Measurements from ENCODE around the gene SCIMP.
"Not testable (repeated sequence)": the region's sequence is repeated elsewhere in the genome, so short reads cannot be mapped to it uniquely, and the experiment has no call there.

SCIMP gene

GRCh38 chr17:5184288-5184687 is 50.4 kb downstream of the SCIMP start:
- no peak for DNase-seq (ENCODE audit: low read depth)

GRCh38 chr17:5183410-5183793 is 51.3 kb downstream of the SCIMP start:
- DNase-seq (ENCODE audit: low read depth): no peak

GRCh38 chr17:5182597-5183409 is 51.9 kb downstream of the SCIMP start:
- no peak for DNase-seq (ENCODE audit: low read depth)

GRCh38 chr17:5181509-5182305 is 53.0 kb downstream of the SCIMP start:
- DNase-seq (ENCODE audit: low read depth): no peak

- DNase-seq (ENCODE audit: low read depth): no peak
Measured at GRCh38 chr17:5179003-5179402, 55.7 kb downstream of the SCIMP start.

GRCh38 chr17:5175027-5175426 is 59.6 kb downstream of the SCIMP start:
- DNase-seq (ENCODE audit: low read depth): not testable (repeated sequence)

GRCh38 chr17:5165791-5166564 is 68.7 kb downstream of the SCIMP start:
- DNase-seq (ENCODE audit: low read depth): not testable (repeated sequence)

- DNase-seq (ENCODE audit: low read depth): no peak
Measured at GRCh38 chr17:5164436-5164835, 70.2 kb downstream of the SCIMP start.

GRCh38 chr17:5161793-5162192 is 72.9 kb downstream of the SCIMP start:
- DNase-seq (ENCODE audit: low read depth): not testable (repeated sequence)

GRCh38 chr17:5160702-5161101 is 74.0 kb downstream of the SCIMP start:
- not testable (repeated sequence) for DNase-seq (ENCODE audit: low read depth)

All from HS-27A (cell line).